HG02798 (cell line): ENCODE measurements around the gene TOR3A.

ENCODE experiments used
- ATAC-seq: cut with Tn5 transposase; IDR thresholded peaks from one replicate; pipeline ENCODE4 v1.9.1; 2021; ENCODE audit warnings: mild to moderate bottlenecking; ENCODE audit not compliant: unreplicated experiment, poor library complexity

TOR3A gene

GRCh38 chr1:179061360-179062282 is 20.2 kb upstream of the TOR3A start:
- ATAC-seq: no peak

- no peak for ATAC-seq
These were observed 15.4 kb upstream of the TOR3A start for GRCh38 chr1:179066471-179066870.

- no peak for ATAC-seq
These were observed 4.5 kb upstream of the TOR3A start for GRCh38 chr1:179077396-179077795.

- peak; percentile 14 for ATAC-seq
These were observed 2.6 kb upstream of the TOR3A start for GRCh38 chr1:179079113-179079761.

GRCh38 chr1:179080866-179081686 is 794 bp upstream of the TOR3A start:
- ATAC-seq: no peak

GRCh38 chr1:179082333-179082998 is 596 bp downstream of the TOR3A start:
- peak; percentile 9 for ATAC-seq

GRCh38 chr1:179082999-179083335 is 1.1 kb downstream of the TOR3A start:
- ATAC-seq: no peak

GRCh38 chr1:179083533-179083932 is 1.7 kb downstream of the TOR3A start:
- ATAC-seq: peak; percentile 21

- ATAC-seq: no peak
These were observed 5.8 kb downstream of the TOR3A start for GRCh38 chr1:179087665-179088064.

- no peak for ATAC-seq
These were observed 8.1 kb downstream of the TOR3A start for GRCh38 chr1:179089827-179090482.

GRCh38 chr1:179090522-179090921 is 8.7 kb downstream of the TOR3A start:
- no peak for ATAC-seq

- ATAC-seq: no peak
These were observed 9.1 kb downstream of the TOR3A start for GRCh38 chr1:179090923-179091322.

- ATAC-seq: no peak
These were observed 9.9 kb downstream of the TOR3A start for GRCh38 chr1:179091691-179092165.

- no peak for ATAC-seq
These were observed 11.1 kb downstream of the TOR3A start for GRCh38 chr1:179092896-179093461.

GRCh38 chr1:179094818-179095217 is 12.9 kb downstream of the TOR3A start:
- ATAC-seq: no peak

GRCh38 chr1:179095377-179095776 is 13.5 kb downstream of the TOR3A start:
- ATAC-seq: no peak

- ATAC-seq: no peak
These were observed 14.1 kb downstream of the TOR3A start for GRCh38 chr1:179095924-179096323.

GRCh38 chr1:179099891-179100290 is 18.0 kb downstream of the TOR3A start:
- ATAC-seq: no peak

GRCh38 chr1:179101566-179101965 is 19.7 kb downstream of the TOR3A start:
- ATAC-seq: no peak
